NB4 (cell line): ENCODE measurements around the gene RPL36AL.

Experiments used
- MAX ChIP-seq: IDR thresholded peaks from 2 replicates; pipeline ENCODE4 v1.6.1; 2011; ENCODE audit warnings: low read depth, low read length
- TF ChIP-seq, protein P1 (sequence below): IDR thresholded peaks from one replicate; pipeline ENCODE4 v1.5.1; 2012; ENCODE audit warnings: low read depth, low read length

DNA sequence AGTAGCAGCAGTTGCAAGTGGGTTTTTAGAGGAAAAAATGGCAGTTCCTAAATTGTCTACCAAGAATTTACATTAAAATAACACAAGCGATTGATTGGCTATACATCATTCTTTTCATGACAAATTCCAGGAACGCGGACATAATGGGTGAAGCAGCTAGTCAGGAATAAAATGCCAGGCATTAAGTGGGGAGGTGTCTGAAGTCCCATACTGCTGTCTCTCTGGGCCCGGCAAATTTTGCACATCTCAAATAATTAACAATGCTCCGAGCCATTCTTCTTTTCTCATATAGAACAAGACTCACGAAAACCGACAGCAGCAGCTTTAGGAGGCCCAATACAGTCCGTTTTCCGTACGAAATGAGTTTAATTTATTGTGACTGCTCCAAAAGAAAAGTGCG, 696 bp downstream of the RPL36AL start:
- TF ChIP-seq, protein P1, sequence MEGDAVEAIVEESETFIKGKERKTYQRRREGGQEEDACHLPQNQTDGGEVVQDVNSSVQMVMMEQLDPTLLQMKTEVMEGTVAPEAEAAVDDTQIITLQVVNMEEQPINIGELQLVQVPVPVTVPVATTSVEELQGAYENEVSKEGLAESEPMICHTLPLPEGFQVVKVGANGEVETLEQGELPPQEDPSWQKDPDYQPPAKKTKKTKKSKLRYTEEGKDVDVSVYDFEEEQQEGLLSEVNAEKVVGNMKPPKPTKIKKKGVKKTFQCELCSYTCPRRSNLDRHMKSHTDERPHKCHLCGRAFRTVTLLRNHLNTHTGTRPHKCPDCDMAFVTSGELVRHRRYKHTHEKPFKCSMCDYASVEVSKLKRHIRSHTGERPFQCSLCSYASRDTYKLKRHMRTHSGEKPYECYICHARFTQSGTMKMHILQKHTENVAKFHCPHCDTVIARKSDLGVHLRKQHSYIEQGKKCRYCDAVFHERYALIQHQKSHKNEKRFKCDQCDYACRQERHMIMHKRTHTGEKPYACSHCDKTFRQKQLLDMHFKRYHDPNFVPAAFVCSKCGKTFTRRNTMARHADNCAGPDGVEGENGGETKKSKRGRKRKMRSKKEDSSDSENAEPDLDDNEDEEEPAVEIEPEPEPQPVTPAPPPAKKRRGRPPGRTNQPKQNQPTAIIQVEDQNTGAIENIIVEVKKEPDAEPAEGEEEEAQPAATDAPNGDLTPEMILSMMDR, result no peak
- no peak for TF ChIP-seq MAX
